A549 (cell line): ENCODE results near the gene SLC2A8. TPM values are rescaled to one million over a fixed set of nuclear protein-coding genes. Genes with fewer than 3 reads are reported as not detected.

Experiments
- ATAC-seq, 2 experiments: fragments of 200-7000 bp in 1 of 2; fragments of >200 bp in 1 of 2; cut with Nextera tagmentation in 1 of 2; cut with Tn5 transposase in 1 of 2; 3 replicates each; pipeline versions ENCODE4 v1.8.0 to v1.9.1; 2018 to 2020; ENCODE audit warnings: mild to moderate bottlenecking in 1 of 2, moderate library complexity in 1 of 2
- CTCF ChIA-PET: fragments of 300-600 bp; sonication (Branson Sonifier 250); formaldehyde crosslinking; extraction: SDS; loops from one replicate; lab custom pipeline; 2021; ENCODE audit warnings: antibody characterized with exemption, inconsistent platforms; lab: Yijun Ruan, JAX
- POLR2A ChIA-PET: fragments of 350-600 bp; formaldehyde crosslinking; extraction: SDS; loops from one replicate; lab custom pipeline; 2021; ENCODE audit warnings: antibody characterized with exemption, inconsistent platforms; lab: Yijun Ruan, JAX
- DNase-seq, 2 experiments: peaks; one replicate each; pipeline versions ENCODE4 v3.0.0 to v3.0.0-alpha.2; 2011 to 2016; ENCODE audit warnings: low read depth in 1 of 2, low spot score in 1 of 2
- FAIRE-seq: peaks from 2 replicates; lab custom pipeline; 2011; peaks lifted over from hg19 to GRCh38; lab: Jason Lieb, UNC
- H3K27ac ChIP-seq, 2 experiments: fragments of >200 bp; sonication (Bioruptor Twin); formaldehyde crosslinking; 3 replicates each; pipeline ENCODE4 v1.5.1; 2016 to 2017
- H3K4me1 ChIP-seq: fragments of >200 bp; sonication (Bioruptor Twin); formaldehyde crosslinking; 3 replicates; pipeline ENCODE4 v1.6.1; 2016
- H3K4me2 ChIP-seq: fragments of >200 bp; sonication (Bioruptor Twin); formaldehyde crosslinking; 3 replicates; pipeline ENCODE4 v1.6.1; 2016
- H3K4me3 ChIP-seq: fragments of >200 bp; sonication (Bioruptor Twin); formaldehyde crosslinking; 3 replicates; pipeline ENCODE4 v1.5.1; 2016
- H3K9me3 ChIP-seq: fragments of >200 bp; sonication (Bioruptor Twin); formaldehyde crosslinking; 3 replicates; pipeline ENCODE4 v1.6.1; 2016
- BHLHE40 ChIP-seq: IDR thresholded peaks from 2 replicates; pipeline ENCODE4 v1.6.1; 2012; ENCODE audit warnings: low read depth, low read length, inconsistent platforms
- CBX8 ChIP-seq: fragments of 200-600 bp; sonication (generic); IDR thresholded peaks from 2 replicates; pipeline ENCODE4 v1.6.1; 2016
- CEBPB ChIP-seq, 2 experiments: fragments of >200 bp in 1 of 2; sonication (Bioruptor Twin) in 1 of 2; formaldehyde crosslinking in 1 of 2; IDR thresholded peaks; 2 replicates each; pipeline ENCODE4 v1.6.1; 2012 to 2016
- CHD2 ChIP-seq: fragments of 150-350 bp; IDR thresholded peaks from 2 replicates; pipeline ENCODE4 v1.6.1; 2014; ENCODE audit warnings: low read length; ENCODE audit not compliant: partially characterized antibody
- CHD4 ChIP-seq: fragments of 200-600 bp; sonication (generic); IDR thresholded peaks from 2 replicates; pipeline ENCODE4 v1.6.1; 2016; ENCODE audit warnings: antibody characterized with exemption, mild to moderate bottlenecking, borderline replicate concordance
- EHF ChIP-seq: fragments of 250-450 bp; sonication (Bioruptor Pico); IDR thresholded peaks from 2 replicates; pipeline ENCODE4 v1.5.0; 2020; ENCODE audit warnings: mild to moderate bottlenecking
- EHMT2 ChIP-seq: fragments of 200-600 bp; sonication (generic); IDR thresholded peaks from 2 replicates; pipeline ENCODE4 v1.6.1; 2016; ENCODE audit warnings: antibody characterized with exemption, low read depth, mild to moderate bottlenecking, moderate library complexity
- EP300 ChIP-seq, 2 experiments: fragments of >200 bp; sonication (Bioruptor Twin); formaldehyde crosslinking; IDR thresholded peaks; 2 replicates in 1 of 2; 3 replicates in 1 of 2; pipeline ENCODE4 v1.6.1; 2016 to 2017
- FOSB ChIP-seq: fragments of 250-450 bp; sonication (Bioruptor Pico); IDR thresholded peaks from 2 replicates; pipeline ENCODE4 v1.5.0; 2020; ENCODE audit warnings: mild to moderate bottlenecking, moderate library complexity
- FOSL2 ChIP-seq, 2 experiments: fragments of 450-650 bp in 1 of 2; fragments of >200 bp in 1 of 2; sonication (Bioruptor Twin) in 1 of 2; formaldehyde crosslinking; IDR thresholded peaks; 2 replicates each; pipeline versions ENCODE4 v1.5.0 to v1.6.1; 2016 to 2020; ENCODE audit warnings: mild to moderate bottlenecking in 1 of 2, moderate library complexity in 1 of 2
- FOXS1 ChIP-seq: fragments of 250-450 bp; sonication (Bioruptor Pico); IDR thresholded peaks from 2 replicates; pipeline ENCODE4 v1.5.0; 2020; ENCODE audit warnings: mild to moderate bottlenecking, moderate library complexity
- HDAC2 ChIP-seq: fragments of 200-600 bp; sonication (generic); IDR thresholded peaks from 2 replicates; pipeline ENCODE4 v1.6.1; 2016
- HEYL ChIP-seq: fragments of 250-450 bp; sonication (Bioruptor Pico); IDR thresholded peaks from 2 replicates; pipeline ENCODE4 v1.8.0; 2021; ENCODE audit warnings: mild to moderate bottlenecking, moderate library complexity
- HOXA7 ChIP-seq: fragments of 250-450 bp; sonication (Bioruptor Pico); IDR thresholded peaks from 2 replicates; pipeline ENCODE4 v1.5.0; 2020; ENCODE audit warnings: mild to moderate bottlenecking, moderate library complexity
- HOXB13 ChIP-seq: fragments of 250-450 bp; sonication (Bioruptor Pico); IDR thresholded peaks from 2 replicates; pipeline ENCODE4 v1.5.0; 2020; ENCODE audit warnings: low read depth, mild to moderate bottlenecking, moderate library complexity
- JUN ChIP-seq, 2 experiments: fragments of >200 bp; sonication (Bioruptor Twin); formaldehyde crosslinking; IDR thresholded peaks; 2 replicates in 1 of 2; 3 replicates in 1 of 2; pipeline ENCODE4 v1.6.1; 2016 to 2017
- JUNB ChIP-seq: fragments of >200 bp; sonication (Bioruptor Twin); formaldehyde crosslinking; IDR thresholded peaks from 2 replicates; pipeline ENCODE4 v1.6.1; 2016
- KDM5A ChIP-seq: fragments of 200-600 bp; sonication (generic); IDR thresholded peaks from 2 replicates; pipeline ENCODE4 v1.6.1; 2016; ENCODE audit warnings: antibody characterized with exemption, mild to moderate bottlenecking
- MAFK ChIP-seq: fragments of 450-650 bp; IDR thresholded peaks from 2 replicates; pipeline ENCODE4 v1.6.1; 2014; ENCODE audit not compliant: partially characterized antibody
- MAZ ChIP-seq: fragments of 150-350 bp; IDR thresholded peaks from 2 replicates; pipeline ENCODE4 v1.6.1; 2014; ENCODE audit warnings: antibody characterized with exemption, low read depth, low read length, borderline replicate concordance
- MYC ChIP-seq: IDR thresholded peaks from 2 replicates; pipeline ENCODE4 v1.6.1; 2012; ENCODE audit warnings: mild to moderate bottlenecking, inconsistent platforms, low read length, improper control_type of control experiment, borderline replicate concordance
- NFE2L2 ChIP-seq: fragments of 150-350 bp; conservative IDR thresholded peaks from 2 replicates; pipeline ENCODE4 v1.6.1; 2014; ENCODE audit warnings: low read length
- NPAS2 ChIP-seq: fragments of 250-450 bp; sonication (Bioruptor Pico); IDR thresholded peaks from 2 replicates; pipeline ENCODE4 v1.8.0; 2022; ENCODE audit warnings: mild to moderate bottlenecking, moderate library complexity, borderline replicate concordance
- NR3C1 ChIP-seq: fragments of >200 bp; sonication (Bioruptor Twin); formaldehyde crosslinking; IDR thresholded peaks from 3 replicates; pipeline ENCODE4 v1.6.1; 2017
- PBX3 ChIP-seq: IDR thresholded peaks from 2 replicates; pipeline ENCODE4 v1.6.1; 2012
- PHF8 ChIP-seq: fragments of 200-600 bp; sonication (generic); IDR thresholded peaks from 2 replicates; pipeline ENCODE4 v1.6.1; 2016; ENCODE audit warnings: low read depth, mild to moderate bottlenecking, antibody characterized with exemption, moderate library complexity, borderline replicate concordance
- RAD21 ChIP-seq, 2 experiments: fragments of >200 bp in 1 of 2; sonication (Bioruptor Twin) in 1 of 2; formaldehyde crosslinking in 1 of 2; IDR thresholded peaks in 1 of 2; conservative IDR thresholded peaks in 1 of 2; 2 replicates in 1 of 2; 3 replicates in 1 of 2; pipeline ENCODE4 v1.6.1; 2012 to 2018; ENCODE audit warnings: inconsistent platforms in 1 of 2
- RARB ChIP-seq: fragments of 250-450 bp; sonication (Bioruptor Pico); IDR thresholded peaks from 2 replicates; pipeline ENCODE4 v1.8.0; 2021; ENCODE audit warnings: mild to moderate bottlenecking, moderate library complexity
- RNF2 ChIP-seq: fragments of 200-600 bp; sonication (generic); IDR thresholded peaks from 2 replicates; pipeline ENCODE4 v1.6.1; 2016; ENCODE audit warnings: low read depth, mild to moderate bottlenecking, antibody characterized with exemption, moderate library complexity, borderline replicate concordance
- TP53 ChIP-seq: fragments of 250-450 bp; sonication (Bioruptor Pico); IDR thresholded peaks from 2 replicates; pipeline ENCODE4 v1.5.0; 2021; ENCODE audit warnings: mild to moderate bottlenecking, moderate library complexity
- ZNF302 ChIP-seq: fragments of 250-450 bp; sonication (Bioruptor Pico); IDR thresholded peaks from 2 replicates; pipeline ENCODE4 v1.9.0; 2021; ENCODE audit warnings: inconsistent platforms, mild to moderate bottlenecking, moderate library complexity
- ZSCAN20 ChIP-seq: fragments of 250-450 bp; sonication (Bioruptor Pico); IDR thresholded peaks from 2 replicates; pipeline ENCODE4 v1.8.0; 2022; ENCODE audit warnings: mild to moderate bottlenecking, moderate library complexity
- WGBS: methylation state at CpG from one replicate; pipeline ENCODE4 v1.1.6; 2017; ENCODE audit errors: missing lambda C conversion rate; 5-methylcytosine and 5-hydroxymethylcytosine counted together
- polyA plus RNA-seq, 4 experiments: library from polyadenylated mRNA; depleted of rRNA in 3 of 4; stranded (reverse); fragments of >200 nt; fragmentation: RNase III in 1 of 4; extraction: RNeasy Plus Mini Kit Qiagen cat#74134 plus additional on column Dnase treatment in 1 of 4; gene quantifications; 2 replicates in 3 of 4; 3 replicates in 1 of 4; pipeline ENCODE4 v1.2.3, GENCODE V29; 2011 to 2017
- TF ChIP-seq, protein P1 (sequence below): fragments of >200 bp; sonication (Bioruptor Twin); formaldehyde crosslinking; IDR thresholded peaks from 2 replicates; pipeline ENCODE4 v1.6.1; 2016
- TF ChIP-seq, protein P2 (sequence below): fragments of >200 bp; sonication (Bioruptor Twin); formaldehyde crosslinking; IDR thresholded peaks from 3 replicates; pipeline ENCODE4 v1.6.1; 2016
- TF ChIP-seq, protein P3 (sequence below): fragments of 450-650 bp; IDR thresholded peaks from 2 replicates; pipeline ENCODE4 v1.6.1; 2014; ENCODE audit warnings: antibody characterized with exemption
- TF ChIP-seq, protein P4 (sequence below): fragments of 250-450 bp; sonication (Bioruptor Pico); IDR thresholded peaks from 2 replicates; pipeline ENCODE4 v1.5.0; 2020; ENCODE audit warnings: low read depth, mild to moderate bottlenecking, moderate library complexity

SLC2A8 gene
- polyA plus RNA-seq, 2 of the 4 experiments (the other 2 are of a cell fraction), result 7.3 to 16.0 TPM

DNA sequence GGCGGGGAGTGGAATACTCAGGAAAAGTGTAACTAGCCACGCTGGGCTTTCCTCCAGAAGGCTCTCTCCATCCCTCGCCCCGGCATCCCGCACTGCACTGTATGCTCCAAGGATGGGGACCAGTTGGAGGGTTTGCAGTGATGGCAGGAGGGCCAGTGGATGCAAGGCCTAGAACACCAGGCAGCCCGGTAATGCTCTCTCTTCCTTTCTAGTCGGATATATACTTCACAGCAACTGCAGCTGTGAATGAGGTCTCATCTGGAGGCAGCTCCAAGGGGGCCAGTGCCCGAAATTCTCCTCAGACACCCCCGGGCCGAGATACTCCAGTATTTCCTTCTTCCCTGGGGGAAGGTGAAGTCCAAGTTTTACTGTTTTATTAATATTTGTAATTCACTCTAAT is 10.0 kb upstream of the SLC2A8 start (continued):
- TF ChIP-seq HOXA7 (CRISPR knock-in tag), result no peak

GRCh38 chr9:127388037-127388855 is 8.7 kb upstream of the SLC2A8 start:
- CTCF ChIA-PET, result interaction anchor here (0.6 to 1.8 kb wide), 11 partner anchors 9 to 475 kb away, joined by 3 to 7 read pairs (median 3); partner anchors contain the start of gene SLC2A8
- Histone ChIP-seq H3K27ac (peak overlapping the region; percentile 88 to 94), H3K9me3 (no peaks in the 10 kb centered on the region), H3K4me2 (peak overlapping the region; percentile 90), H3K4me1 (peaks cover 35% of the 10 kb centered on the region), H3K4me3 (no peak overlapping the region)
- peak; percentile 96 to 97 for ATAC-seq
- POLR2A ChIA-PET, result interaction anchor here (0.7 to 1.5 kb wide), 7 partner anchors 9 to 914 kb away, joined by 3 to 18 read pairs (median 6); partner anchors contain the start of genes LRSAM1, RPL12, SLC2A8 and ZNF79
- FAIRE-seq, result no peak
- peak; percentile 82 for DNase-seq
- 24% methylated on average over 10 of the region's 10 CpGs for WGBS
- TF ChIP-seq ZNF302 (CRISPR knock-in tag) (no peak), CBX8 (no peak), CHD2 (no peak), NPAS2 (CRISPR knock-in tag) (no peak), MAZ (no peak), PHF8 (no peak), TP53 (no peak), EP300 (IDR thresholded peaks at IDR 0.05) (peak; percentile 68 to 85; a peak in 3 of 5 replicates), MAFK (peak; percentile 5), ZSCAN20 (no peak), MYC (no peak), CEBPB (IDR thresholded peaks at IDR 0.05) (peak; percentile 77 to 81; a peak in 3 of 4 replicates), KDM5A (no peak), JUNB (peak; percentile 76), FOXS1 (CRISPR knock-in tag) (no peak), FOSL2 (IDR thresholded peaks at IDR 0.05) (peak; percentile 51), FOSL2 (CRISPR knock-in tag; IDR thresholded peaks at IDR 0.05) (peak; percentile 81), EHMT2 (no peak), RARB (CRISPR knock-in tag) (no peak), HEYL (CRISPR knock-in tag) (no peak), HOXB13 (CRISPR knock-in tag) (no peak), JUN (IDR thresholded peaks at IDR 0.05) (peak; percentile 85 to 93; a peak in 4 of 5 replicates), HDAC2 (no peak), RAD21 (conservative IDR thresholded peaks at IDR 0.05 in 1 of 2, IDR thresholded peaks at IDR 0.05 in 1 of 2) (peak in 1 of 2 experiments; percentile 9; a peak in 1 of 5 replicates), RNF2 (no peak), EHF (no peak), FOSB (CRISPR knock-in tag) (no peak), CHD4 (no peak), NR3C1 (no peak), PBX3 (no peak), BHLHE40 (no peak), NFE2L2 (no peak)
- TF ChIP-seq, protein P1, sequence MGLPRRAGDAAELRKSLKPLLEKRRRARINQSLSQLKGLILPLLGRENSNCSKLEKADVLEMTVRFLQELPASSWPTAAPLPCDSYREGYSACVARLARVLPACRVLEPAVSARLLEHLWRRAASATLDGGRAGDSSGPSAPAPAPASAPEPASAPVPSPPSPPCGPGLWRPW, result peak; percentile 56
- TF ChIP-seq, protein P2, sequence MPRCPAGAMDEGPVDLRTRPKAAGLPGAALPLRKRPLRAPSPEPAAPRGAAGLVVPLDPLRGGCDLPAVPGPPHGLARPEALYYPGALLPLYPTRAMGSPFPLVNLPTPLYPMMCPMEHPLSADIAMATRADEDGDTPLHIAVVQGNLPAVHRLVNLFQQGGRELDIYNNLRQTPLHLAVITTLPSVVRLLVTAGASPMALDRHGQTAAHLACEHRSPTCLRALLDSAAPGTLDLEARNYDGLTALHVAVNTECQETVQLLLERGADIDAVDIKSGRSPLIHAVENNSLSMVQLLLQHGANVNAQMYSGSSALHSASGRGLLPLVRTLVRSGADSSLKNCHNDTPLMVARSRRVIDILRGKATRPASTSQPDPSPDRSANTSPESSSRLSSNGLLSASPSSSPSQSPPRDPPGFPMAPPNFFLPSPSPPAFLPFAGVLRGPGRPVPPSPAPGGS, result 0 out of 3 replicates have a peak, but pooled peaks have one; percentile 53
- TF ChIP-seq, protein P3, sequence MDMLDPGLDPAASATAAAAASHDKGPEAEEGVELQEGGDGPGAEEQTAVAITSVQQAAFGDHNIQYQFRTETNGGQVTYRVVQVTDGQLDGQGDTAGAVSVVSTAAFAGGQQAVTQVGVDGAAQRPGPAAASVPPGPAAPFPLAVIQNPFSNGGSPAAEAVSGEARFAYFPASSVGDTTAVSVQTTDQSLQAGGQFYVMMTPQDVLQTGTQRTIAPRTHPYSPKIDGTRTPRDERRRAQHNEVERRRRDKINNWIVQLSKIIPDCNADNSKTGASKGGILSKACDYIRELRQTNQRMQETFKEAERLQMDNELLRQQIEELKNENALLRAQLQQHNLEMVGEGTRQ, result no peak
- TF ChIP-seq, protein P4, sequence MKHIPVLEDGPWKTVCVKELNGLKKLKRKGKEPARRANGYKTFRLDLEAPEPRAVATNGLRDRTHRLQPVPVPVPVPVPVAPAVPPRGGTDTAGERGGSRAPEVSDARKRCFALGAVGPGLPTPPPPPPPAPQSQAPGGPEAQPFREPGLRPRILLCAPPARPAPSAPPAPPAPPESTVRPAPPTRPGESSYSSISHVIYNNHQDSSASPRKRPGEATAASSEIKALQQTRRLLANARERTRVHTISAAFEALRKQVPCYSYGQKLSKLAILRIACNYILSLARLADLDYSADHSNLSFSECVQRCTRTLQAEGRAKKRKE (CRISPR knock-in tag), result no peak
